K562 (cell line): ENCODE data around the gene SYNE1. TPM values are rescaled to one million over a fixed set of nuclear protein-coding genes. Genes with fewer than 3 reads are reported as not detected.

Experiments
- MGA ChIP-seq: fragments of 450-650 bp; IDR thresholded peaks from 2 replicates; pipeline ENCODE4 v1.6.1; 2016; ENCODE audit warnings: mild to moderate bottlenecking, moderate library complexity
- NCOA2 ChIP-seq, 2 experiments: fragments of 450-650 bp; IDR thresholded peaks; 2 replicates each; pipeline ENCODE4 v1.6.1; 2018; ENCODE audit warnings: mild to moderate bottlenecking in 2 of 2, moderate library complexity in 1 of 2; ENCODE audit not compliant: partially characterized antibody in 2 of 2
- XRCC3 ChIP-seq: fragments of 450-650 bp; IDR thresholded peaks from 2 replicates; pipeline ENCODE4 v1.6.1; 2017; ENCODE audit warnings: mild to moderate bottlenecking, moderate library complexity
- ZNF79 ChIP-seq: fragments of 250-450 bp; sonication (Bioruptor Pico); IDR thresholded peaks from 2 replicates; pipeline ENCODE4 v1.4.0; 2020; ENCODE audit warnings: low read depth, mild to moderate bottlenecking, moderate library complexity
- polyA plus RNA-seq, 8 experiments: library from polyadenylated mRNA; depleted of rRNA in 4 of 8; stranded (reverse) in 5 of 8; unstranded in 3 of 8; fragments of >200 nt; fragmentation: Nextera tagmentation in 2 of 8; fragmentation: Illumina TruSeq in 1 of 8; extraction: Ambion mirVana in 2 of 8; extraction: Trizol in 1 of 8; gene quantifications; 2 replicates each; pipeline versions ENCODE4 v1.2.1 to v1.2.3, GENCODE V29; 2011 to 2014; ENCODE audit warnings: inconsistent platforms in 1 of 8, missing spikeins in 1 of 8
- total RNA-seq, 7 experiments: library from RNA; depleted of rRNA in 6 of 7; stranded (reverse); fragments of >200 nt in 6 of 7; fragmentation: Illumina TruSeq in 2 of 7; extraction: Trizol in 2 of 7; gene quantifications; 2 replicates each; pipeline versions ENCODE4 v1.2.1 to v1.2.3, GENCODE V29; 2011 to 2021; ENCODE audit warnings: low replicate concordance in 1 of 7
- TF ChIP-seq, protein P1 (sequence below): fragments of 250-450 bp; sonication (Bioruptor Pico); IDR thresholded peaks from 2 replicates; pipeline ENCODE4 v1.9.0; 2021; ENCODE audit warnings: mild to moderate bottlenecking

SYNE1 gene
- total and polyA plus RNA-seq, 9 of the 15 experiments (the other 6 are each of a cell fraction or from before 2014, with no cell fraction given): under 0.01 to 0.42 (median 0.08) TPM; not detected in 1

DNA sequence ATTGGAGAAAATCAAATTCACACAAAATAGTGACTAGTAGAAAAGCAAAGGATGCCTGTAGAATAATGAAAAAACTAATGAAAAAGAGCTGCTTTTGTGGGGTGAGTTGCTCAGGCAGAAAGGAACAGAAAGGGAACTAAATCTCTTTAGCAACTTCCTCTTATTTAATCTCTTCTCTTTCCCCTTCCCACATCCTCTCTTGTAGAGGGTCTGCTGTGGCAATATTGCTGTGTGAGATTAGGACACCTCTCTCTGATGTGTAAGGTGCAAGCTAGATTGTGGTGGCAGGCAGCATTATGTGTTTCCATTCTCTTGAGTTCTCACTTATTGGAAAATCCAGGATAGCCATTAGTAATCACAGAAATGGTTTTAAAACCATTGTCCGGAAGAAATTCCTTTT lies 49.7 kb downstream of the SYNE1 start (continued):
- TF ChIP-seq ZNF79 (CRISPR knock-in tag) (no peak), NCOA2 (IDR thresholded peaks at IDR 0.05; ENCODE audit: partially characterized antibody in 2 of 2) (no peak), MGA (no peak), XRCC3 (no peak)
- TF ChIP-seq, protein P1, sequence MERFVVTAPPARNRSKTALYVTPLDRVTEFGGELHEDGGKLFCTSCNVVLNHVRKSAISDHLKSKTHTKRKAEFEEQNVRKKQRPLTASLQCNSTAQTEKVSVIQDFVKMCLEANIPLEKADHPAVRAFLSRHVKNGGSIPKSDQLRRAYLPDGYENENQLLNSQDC (CRISPR knock-in tag): no peak
